Urothelium cell line (cell line): Measurements from ENCODE around the gene LMAN2L.

Source experiments
- DNase-seq: peaks from one replicate; pipeline ENCODE4 v3.0.0; 2011; ENCODE audit warnings: low spot score, mixed read lengths
- FAIRE-seq: peaks from 2 replicates; lab custom pipeline; 2011; peaks lifted over from hg19 to GRCh38; lab: Jason Lieb, UNC

Gene LMAN2L

DNA sequence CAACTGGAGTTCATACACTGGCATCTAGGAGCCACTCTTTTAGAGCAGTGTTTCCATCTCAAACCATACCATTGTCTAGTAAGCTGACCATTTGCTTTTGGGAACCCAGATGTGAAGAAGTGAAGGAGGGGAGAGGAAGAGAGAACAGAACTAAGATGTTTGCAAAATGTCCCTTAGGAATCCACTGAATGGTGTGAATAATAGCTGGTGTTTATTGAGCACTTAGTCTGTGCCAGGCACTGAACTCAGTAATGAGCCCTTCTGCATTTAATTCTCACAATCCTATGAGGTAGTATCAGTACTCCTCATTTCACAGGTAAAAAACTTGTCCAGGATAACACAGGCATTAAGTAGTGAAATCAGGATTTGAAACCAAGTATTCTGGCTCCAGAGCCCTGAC, 23.5 kb downstream of the LMAN2L start:
- FAIRE-seq (no peak), DNase-seq (no peak)

DNA sequence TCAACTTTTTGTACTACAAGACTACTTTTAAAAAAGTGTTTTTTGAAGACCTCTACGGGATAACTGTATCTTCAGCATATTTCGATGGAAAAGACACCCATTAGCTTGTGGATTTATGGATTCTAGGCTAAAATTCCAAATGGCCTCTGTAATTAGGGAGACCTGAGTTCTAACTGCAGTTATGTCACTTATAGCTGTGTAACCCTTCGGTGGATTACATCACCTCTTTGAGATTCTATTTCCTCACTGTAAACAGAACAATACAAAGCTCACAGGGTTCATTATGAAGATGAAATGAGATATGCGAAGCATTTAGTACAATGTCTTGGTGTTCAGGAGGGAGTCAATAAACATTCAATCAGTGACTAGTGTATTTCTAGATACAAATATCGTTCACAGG, 24.2 kb downstream of the LMAN2L start:
- DNase-seq = no peak
- no peak for FAIRE-seq

DNA sequence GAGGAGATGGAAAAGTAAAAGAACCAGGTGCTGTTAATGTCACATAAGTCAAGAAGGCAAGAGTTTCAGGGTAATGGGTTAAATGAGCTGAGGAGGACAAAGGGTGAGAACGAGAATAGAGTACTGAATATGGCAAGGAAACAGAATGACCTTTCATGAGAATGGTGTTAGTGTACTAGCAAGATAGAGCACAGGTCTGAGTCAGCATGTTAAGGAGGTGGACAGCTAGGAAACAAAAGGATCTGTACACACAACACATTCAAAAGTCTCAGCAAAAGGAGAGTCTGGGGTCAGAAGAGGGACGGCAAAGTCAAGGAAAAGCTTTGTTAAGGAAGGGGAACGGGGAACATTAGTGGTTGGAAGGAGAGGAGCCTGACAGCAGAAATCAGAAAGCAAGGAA, 28.9 kb downstream of the LMAN2L start:
- DNase-seq = no peak
- FAIRE-seq = no peak

DNA sequence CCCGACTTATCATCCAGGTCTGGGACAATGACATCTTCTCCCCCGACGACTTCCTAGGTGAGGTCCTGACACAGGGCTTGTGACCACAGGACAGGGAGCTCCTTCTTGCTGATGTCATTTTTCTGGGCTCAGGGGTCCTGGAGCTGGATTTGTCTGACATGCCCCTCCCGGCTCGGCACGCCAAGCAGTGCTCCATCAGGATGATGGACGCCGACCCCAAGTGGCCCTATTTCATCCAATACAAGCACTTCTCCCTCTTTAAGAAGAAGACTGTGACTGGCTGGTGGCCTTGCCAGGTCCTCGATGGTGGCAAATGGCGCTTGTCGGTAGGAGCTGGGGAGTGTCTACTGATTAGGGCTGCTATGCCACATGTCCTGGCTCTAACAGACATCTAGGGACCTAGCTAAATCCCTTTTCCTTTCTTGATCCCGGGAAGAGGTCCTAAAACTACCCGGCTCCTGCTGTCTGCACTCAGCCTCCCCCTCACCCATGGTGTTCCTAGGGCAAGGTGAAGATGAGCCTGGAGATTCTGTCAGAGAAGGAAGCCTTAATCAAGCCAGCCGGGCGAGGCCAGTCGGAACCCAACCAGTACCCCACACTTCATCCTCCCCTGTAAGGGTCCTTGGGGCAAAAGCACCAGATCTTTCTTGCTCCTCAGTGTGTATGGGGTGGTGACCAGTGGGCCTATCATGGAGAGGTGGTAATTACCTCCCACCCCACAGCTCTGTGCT, 36.7 kb downstream of the LMAN2L start:
- no peak for DNase-seq
- FAIRE-seq = no peak

DNA sequence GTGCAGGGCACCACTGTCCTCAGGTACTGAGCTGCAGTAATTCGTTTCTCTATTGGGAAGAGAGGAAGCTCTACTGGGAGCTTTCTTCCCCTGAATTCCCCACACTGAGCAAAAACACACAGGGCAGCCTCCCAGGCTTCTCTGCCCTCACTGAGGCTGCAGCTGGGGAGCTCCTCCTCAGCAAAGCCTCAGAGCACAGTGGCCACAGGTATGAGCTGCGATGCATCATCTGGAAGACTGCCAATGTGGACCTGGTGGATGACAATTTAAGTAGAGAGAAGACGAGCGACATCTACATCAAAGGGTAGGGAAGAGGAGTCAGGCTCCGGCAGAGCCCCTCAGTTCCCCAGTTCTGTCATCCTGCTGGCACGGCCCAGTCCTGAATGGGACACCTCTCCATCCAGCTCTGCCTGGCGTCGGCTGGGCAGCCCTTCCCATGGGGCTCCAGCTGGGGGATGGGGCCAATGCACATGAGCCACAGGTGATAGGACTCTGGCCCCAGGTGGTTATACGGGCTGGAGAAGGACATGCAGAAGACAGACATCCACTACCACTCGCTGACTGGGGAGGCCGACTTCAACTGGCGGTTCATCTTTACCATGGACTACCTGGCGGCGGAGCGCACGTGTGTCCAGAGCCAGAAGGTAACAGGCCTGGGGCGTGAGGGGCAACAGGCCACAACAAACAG, 37.6 kb downstream of the LMAN2L start:
- DNase-seq (no peak), FAIRE-seq (peak; percentile 32)

DNA sequence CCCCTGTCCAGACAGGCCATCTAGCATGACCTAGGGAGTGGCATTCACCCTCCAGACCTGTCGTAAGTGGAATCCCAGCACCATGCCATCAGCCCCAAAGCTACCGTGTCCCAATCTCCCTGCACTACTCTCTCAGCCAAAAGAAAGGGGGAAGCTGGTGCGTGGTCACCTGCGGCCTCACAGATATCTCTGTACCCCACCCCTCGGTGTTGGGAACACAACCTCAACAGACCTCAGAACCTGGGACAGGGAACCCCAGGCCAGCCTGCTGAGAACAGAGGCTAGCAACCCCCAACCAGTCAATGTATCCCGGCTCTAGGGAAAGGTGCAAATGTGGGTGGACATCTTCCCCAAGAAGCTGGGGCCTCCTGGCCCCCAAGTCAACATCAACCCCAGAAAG, 38.2 kb downstream of the LMAN2L start:
- no peak for DNase-seq
- no peak for FAIRE-seq

DNA sequence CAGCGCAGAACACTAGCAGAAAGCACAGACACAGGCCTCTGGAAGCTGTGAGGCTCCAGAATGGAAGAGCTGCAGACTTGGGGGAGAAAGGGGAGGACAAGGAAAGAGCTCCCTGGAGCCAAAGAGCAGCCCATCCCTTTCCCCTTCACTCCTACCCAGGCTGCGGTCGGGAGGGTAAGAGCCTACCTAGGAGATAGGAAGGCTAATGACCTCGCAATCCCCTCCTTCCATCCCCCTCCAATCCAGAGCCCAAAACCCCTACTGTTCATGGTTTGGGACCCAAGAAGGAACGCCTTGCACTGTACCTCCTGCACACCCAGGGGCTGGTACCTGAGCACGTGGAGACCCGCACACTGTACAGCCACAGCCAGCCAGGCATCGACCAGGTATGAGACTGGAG, 39.8 kb downstream of the LMAN2L start:
- no peak for FAIRE-seq
- DNase-seq = no peak

DNA sequence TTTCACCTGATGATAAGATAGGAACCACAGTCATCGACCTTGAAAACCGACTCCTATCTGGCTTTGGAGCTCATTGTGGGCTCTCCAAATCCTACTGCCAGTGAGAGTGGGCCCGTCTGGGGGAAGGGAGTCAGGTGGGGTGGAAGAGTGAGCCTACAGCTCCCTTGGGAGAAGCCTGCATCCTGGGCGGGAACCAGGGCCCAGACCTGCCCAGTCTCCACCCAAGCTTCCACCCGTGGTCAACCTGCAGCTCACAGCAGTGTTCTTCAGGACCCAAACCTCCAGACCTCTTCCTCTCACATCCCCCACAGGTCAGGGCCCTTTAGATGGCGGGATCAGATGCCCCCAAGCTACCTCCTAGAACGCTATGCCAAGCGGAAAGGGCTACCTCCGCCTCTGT, 40.2 kb downstream of the LMAN2L start:
- DNase-seq = no peak
- no peak for FAIRE-seq

DNA sequence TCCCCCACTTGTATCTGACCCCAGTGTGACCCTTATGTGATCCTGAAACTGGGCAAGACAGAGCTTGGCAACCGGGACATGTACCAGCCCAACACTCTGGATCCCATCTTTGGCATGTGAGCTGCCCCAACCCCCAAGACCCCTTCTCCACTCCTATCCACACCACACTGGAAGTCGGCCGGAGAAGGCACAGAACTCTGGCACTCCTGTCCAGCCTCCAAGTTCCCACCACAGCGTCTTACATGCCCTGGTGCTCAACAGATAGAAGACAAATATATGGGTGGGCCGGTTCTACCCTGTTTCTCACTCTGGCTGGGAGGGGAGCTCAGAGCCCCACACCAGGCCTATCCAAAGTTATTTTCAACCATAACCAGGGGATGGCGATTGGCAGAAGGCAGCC, 40.8 kb downstream of the LMAN2L start:
- FAIRE-seq = no peak
- DNase-seq = no peak

DNA sequence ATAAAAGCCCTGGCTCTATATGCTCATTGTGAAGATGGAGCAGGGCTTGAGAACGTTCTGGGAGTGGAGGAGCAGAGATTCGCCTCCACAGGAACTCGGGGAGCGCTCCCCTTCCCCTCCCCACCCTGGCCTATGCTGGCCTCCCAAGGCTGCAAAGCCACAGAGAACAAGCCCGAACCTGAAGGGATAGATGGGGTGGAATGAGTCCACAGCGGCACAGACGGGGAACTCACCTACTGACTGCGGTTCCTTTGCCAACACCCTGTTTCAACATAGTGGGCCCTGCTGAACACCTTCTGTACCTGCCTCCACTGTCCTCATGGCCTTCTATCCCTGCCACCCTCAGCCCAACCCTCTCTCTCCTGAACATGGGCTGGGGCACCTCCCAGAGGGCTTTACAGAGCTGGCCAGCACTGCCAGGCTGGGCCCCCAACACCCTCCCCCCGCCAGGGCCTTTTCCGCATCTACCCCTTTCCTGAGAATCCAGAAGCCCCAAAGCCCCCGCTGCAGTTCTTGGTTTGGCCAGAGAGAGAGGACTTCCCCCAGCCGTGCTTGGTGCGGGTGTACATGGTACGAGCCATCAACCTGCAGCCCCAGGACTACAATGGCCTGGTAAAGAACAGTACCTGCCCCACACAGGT, 41.5 kb downstream of the LMAN2L start:
- no peak for DNase-seq
- FAIRE-seq = no peak

DNA sequence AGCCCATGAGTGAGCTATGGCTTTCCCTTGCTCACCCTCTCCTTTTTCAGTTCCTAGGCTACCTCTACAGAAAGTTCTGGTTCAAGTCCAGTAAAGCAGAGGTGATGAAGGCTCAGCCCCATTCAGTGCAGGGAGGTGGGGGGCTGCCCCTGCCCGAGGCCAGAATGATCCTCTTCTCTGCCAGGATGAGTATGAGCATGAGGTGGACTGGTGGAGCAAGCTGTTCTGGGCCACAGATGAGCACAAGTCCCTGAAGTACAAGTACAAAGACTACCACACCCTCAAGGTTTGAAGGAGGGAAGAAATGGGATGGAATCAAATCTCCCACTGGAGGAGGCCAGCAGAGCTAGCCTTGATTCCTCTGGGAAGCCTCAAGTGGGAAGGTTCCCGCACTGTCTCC, 42.4 kb downstream of the LMAN2L start:
- FAIRE-seq = no peak
- DNase-seq = no peak

DNA sequence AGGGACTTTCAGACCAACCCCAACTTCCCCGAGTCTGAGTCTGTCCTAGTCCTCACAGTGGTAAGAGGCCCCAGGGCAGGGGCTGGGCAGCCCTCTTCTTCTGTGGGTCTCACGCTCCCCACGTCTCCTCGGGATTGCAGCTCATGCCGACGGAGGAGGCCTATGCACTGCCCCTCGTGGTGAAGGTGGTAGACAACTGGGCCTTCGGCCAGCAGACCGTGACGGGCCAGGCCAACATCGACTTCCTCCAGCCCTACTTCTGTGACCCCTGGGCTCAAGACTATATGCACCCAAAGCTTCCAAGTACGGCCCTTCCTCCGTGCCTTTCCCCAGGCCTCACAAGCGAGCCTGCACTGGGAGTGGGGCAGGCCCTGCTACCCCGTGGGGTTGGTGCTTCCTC, 44.3 kb downstream of the LMAN2L start:
- no peak for DNase-seq
- FAIRE-seq = no peak

DNA sequence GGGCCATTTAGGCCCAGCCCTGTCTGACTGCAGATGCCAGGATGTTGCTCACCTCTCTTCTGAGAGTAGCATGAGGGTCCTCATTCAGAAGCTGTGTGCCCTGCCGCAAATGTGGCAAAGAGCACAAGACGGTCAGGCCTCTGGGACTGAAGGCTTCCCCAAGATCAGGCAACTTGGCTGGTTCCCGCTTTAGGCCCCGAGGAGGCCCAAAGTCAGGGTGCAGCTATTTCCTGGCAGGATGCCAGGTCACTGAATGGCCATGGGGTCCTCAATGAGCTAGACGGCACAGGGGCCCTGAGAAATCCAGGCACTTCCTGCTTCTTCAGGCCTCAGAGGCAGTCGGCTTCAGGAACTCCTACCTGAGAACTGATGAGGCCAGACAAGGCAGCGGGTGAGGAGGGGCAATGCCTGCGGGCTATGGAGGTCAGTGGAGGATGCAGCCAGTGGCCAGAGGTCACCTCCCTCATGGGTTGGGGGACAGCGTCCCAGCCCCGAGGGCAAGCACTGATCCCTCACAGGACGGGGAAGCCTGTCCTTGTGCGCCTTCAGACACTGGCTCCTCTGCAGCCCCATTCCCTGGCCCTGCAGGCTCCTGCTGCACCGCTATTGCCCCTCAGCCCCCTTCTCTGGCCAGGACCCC, 44.9 kb downstream of the LMAN2L start:
- FAIRE-seq (no peak), DNase-seq (no peak)

DNA sequence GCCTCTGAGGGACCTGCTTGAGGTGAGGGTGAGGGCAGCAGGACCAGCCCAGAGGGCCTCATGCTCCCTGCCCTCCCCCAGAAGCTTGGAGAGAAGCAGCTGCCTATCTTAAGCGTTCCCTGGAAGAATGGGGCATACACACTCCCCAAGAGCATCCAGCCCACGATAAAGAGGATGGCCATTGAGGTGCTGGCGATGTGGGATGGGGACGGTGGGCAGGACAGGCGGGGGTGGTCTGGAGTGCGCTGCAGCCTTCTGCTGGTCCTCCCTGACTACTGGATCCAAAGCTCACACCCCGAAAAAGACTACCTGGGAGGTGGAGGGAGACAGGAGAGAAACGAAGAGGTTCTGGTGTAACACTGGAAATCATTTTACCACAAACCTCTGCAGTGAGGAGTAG, 45.6 kb downstream of the LMAN2L start:
- FAIRE-seq = no peak
- DNase-seq = no peak

DNA sequence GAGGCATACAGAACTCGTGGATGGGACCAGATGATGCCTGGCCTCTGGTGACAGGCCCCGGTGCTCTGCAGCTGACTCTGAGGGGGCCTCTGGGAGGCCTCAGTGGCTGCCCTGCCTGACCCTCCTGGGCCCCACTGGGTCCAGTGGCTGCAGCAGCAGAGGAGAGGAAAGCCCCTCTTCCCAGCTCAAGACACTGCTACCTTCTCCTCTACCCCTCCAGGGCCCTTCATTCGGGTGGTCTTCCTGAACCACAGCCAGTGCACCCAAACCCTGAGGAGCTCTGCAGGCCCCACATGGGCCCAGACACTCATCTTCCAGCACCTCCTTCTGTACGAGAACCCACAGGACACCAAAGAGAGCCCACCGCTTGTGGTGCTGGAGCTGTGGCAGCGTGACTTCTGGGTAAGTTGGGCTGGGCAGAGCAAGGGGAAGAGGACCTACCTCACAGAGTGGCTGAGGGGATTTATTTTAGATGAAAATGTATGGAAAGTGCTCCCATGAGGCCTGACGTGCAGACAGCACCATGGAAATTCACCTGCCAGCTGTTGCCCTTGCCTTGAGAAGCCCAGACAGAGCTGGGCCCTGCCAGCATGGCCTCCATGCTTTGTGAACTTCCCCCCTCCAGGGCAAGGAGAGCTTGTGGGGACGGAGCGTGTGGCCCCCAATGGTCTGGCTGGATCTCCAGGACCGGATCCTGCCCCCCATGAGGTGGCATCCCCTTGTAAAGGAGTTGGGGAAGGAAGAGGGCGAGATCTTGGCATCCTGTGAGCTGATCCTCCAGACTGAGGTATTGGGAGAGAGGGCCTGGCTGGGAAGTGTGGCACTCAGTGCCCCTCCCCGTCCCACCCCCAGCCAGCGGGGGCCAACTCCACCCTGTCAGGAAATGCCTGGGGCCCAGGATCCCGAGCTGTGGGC, 46.3 kb downstream of the LMAN2L start:
- DNase-seq (no peak), FAIRE-seq (no peak)

DNA sequence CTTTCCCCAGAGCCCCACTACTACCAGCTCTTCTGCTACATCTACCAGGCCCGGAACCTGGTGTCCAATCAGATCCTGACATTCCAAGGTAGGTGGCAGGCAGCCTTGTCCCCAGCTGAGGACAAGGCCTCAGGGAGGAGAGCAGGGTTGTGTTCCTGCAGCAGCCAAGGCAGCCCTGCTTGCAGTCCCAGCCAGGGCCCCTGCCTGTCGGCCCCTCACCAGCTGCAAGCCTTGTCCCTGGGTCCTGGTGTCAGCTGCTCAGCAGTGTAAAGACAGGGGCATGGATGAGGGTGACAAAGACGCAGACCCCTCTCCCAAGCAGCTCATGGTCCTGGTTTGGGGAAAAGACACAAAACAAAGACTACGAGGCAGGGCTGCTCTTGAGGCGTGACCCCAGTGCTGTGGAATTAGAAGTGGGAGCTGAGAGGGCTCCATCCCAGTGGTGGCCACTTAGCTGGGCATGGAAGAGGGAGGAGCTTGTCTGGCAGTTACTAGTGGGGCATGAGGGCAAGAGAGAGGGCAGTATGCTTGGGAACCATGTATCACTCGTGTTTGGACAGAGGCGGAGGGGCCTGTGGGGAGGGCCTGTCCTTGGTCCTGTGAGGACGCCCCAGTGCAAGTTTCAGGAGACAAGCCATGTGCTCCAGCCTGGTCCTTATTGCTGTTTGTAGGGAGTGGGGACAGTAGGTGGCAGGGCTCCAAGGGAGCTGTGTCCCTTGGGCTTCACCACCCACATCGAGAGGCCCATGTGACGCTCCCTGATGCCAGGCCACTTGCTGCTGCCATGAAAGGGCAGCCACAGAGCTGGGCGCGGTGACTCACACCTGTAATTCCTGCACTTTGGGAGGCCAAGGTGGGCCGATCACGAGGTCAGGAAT, 47.5 kb downstream of the LMAN2L start:
- DNase-seq = no peak
- no peak for FAIRE-seq

DNA sequence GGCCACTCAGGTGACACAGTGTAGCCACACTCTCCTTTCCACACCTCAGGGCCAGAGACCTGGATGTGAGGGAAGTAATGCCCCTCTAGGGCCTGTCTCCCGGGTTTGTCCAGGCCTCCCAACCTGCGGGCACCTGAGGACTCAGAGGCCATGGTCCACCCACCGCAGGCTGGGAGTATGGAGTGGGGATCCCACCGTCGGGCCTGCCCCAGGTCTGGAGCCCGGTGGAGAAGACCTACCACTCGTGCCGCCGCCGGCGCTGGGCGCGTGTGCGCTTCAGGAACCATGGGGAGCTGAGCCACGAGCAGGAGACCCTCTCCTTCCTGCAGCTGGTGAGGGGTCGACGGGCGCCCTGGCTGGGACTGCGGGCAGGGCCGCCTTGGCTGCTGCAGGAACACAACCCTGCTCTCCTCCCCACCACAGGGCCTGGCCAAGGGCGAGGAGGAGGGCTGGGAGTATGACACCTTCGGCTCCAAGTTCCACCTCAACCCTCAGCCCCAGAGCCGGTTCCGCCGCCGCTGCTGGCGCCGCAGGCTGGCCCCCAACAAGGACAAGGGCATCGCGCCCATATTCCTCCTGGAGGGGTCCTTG, 48.7 kb downstream of the LMAN2L start:
- DNase-seq (no peak), FAIRE-seq (no peak)

DNA sequence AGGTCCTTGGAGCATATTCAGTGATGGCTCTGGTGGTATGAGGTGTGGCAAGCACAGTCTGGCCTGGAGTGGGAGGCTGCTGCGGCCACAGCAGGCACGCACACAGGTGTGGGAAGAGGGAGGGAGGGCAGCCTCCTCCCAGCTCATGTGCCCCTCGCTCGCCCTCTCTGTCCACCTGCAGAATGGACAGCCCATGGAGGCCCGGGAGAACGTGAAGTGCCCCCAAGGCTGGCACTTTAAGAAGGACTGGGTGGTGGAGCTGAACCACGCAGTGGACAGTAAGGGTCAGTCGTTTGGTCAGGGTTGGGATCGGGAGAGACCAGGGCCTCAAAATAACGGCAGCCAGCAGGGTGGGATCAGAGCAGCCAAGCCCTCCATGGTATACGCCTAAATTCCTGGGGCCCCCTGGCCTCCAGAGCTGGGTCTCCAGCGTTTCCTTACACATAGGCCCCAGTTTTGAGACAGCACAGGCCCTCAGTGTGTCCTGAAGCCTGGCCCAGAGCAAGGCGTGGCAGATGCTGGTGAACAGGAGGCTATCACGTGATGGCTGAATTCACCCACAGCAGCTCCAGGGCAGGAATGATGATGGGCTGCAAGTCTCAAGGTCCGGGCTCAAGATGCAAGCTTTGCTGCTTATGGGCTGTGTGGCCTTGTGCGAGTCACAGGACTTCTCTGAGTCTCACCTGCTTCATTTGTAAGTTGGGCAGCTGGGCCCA, 49.4 kb downstream of the LMAN2L start:
- DNase-seq = no peak
- no peak for FAIRE-seq
